ENCODE measurements around the gene RAB26. TPM values are rescaled to one million over a fixed set of nuclear protein-coding genes. Genes with fewer than 3 reads are reported as not detected.
A peak's percentile ranks its signal among the peaks of the same experiment; 100 is the strongest.
"Not testable (repeated sequence)": the region's sequence is repeated elsewhere in the genome, so short reads cannot be mapped to it uniquely, and the experiment has no call there.

The RAB26 gene
- total RNA-seq, 1 donor from 2014 or later: not detected

DNA sequence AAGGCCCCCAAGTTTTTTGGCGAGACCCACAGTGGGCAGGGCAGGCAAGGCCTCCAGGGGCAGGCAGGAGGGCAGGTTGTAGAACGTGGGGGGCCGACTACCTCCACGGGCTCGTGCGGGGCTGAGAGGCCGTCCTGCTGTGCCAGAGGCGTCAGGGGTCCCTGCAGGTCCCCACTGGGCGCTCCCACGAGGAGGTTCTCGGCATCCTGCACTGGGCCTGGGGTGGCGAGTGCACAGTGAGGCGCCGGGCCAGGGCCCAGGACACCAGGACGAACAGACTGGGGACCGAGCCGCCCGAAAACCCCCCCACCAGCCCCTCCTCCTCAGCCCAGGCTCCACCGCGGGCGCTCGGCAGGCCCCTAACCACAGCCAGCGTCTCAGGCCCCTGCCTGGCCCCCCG is 32.0 kb upstream of the RAB26 start:
- not testable (repeated sequence) for DNase-seq (ENCODE audit: low spot score)

DNA sequence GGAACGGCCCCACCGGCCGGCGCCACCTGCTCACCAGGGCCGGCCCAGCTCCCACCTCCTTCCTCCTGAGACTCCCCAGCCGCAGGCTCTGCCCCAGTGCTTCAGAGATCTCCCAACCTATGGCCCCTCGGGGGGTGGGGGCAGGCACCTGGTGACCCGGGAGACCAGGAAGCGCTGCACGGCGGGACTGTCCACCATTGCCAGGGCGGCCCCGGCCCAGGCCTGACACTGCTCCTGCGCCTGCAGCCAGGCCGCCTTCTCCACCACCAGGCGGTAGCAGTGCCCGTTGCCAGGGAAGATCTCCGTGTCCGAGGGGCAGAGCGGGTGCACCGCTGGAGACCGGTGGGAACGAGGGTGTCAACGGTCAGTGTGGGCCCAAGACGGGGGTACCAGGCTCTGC is 31.1 kb upstream of the RAB26 start:
- not testable (repeated sequence) for DNase-seq (ENCODE audit: low spot score)

DNA sequence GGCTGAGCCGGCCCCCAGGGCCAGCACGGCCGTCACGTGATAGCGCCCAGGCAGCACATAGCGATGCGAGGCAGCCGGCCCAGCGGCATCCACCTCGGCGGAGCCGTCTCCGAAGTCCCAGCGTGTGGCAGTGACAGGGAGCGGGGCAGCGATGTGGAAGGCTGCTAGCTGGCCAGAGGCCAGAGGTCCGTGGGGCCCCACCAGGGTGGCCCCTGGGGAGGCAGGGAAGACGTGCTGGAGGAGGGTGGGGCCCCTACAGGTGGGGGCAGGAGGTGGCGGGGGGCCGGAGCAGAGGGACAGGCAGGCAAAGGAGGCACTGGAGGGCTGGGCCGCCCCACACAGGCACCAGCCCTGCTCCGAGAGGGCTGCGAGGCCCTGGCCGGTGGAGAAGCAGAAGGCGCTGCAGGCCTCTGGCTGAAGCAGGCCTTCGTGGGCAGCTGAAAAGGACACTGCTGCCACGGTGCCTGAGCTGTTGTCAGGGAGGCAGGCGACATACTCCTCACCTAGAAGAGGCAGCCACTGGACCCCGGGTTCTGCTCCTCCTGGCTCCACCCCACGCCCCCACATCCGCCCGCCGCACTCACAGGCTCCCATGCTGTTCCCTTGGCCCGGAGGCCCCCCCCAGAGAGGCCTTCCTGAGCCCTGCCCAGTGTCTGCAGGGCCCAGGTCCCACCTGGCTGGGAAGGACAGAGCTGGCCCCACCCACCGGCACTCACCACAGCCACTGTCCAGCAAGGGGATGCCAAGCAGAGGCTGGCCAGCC is 30.3 kb upstream of the RAB26 start:
- DNase-seq (ENCODE audit: low spot score): not testable (repeated sequence)

DNA sequence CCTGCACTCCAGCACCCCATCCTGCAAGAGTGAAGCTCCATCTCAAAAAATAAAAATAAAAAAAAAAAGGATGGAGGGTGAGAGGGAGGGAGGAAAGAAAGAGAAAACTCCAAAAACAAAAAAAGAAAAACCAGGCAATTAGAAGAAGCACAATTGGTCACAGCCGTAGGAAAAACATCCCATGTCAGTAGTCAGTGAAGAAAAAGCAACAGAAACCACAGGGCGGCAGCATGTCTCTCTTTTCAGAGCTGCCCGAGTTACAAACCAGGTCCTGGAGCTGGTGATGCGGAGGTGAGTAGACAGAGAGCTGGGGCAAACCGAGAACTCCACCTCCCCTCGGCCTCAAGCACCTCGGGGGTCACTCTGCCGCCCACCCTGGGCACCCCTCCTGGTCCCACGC is 27.1 kb upstream of the RAB26 start:
- not testable (repeated sequence) for DNase-seq (ENCODE audit: low spot score)

DNA sequence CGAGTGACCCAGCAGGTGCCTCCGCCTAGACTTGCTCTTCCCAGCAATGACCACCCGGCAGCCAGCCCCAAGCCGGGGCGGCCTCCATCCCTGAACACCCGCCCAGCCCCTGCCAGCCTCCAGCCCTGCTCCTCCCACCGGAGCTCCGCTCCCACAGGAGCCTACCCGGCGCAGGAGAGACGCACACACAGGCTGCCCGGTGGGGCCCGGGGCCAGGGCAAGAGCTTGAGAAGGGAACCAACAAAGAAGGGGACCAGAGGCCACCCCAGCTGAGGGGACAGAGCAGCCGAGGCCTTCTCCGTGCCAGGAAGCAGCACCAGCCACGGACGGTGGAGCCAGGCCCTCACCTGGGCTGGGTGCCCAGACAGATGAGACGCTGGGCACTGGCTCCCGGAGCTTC is 26.6 kb upstream of the RAB26 start:
- no peak for DNase-seq (ENCODE audit: low spot score)

DNA sequence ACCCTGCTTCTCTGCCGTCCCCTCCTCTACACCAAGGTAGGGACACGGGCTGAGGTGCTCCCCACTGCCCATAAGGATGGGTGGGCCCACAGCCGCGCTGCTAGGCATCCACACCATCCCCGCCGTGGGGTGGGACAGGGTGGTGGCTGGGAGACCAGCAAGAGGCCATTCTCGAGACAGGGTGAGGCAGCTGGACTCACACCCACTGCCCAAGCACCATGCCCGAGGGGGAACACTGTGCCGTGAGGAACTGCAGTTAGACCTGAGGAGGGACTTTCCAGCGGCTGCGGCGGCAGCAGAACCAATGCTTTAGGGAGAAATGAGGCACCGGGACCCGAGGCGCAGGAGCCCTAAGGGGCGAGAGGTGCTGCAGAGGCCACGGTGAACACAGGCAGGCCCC is 26.0 kb upstream of the RAB26 start:
- DNase-seq (ENCODE audit: low spot score): no peak

DNA sequence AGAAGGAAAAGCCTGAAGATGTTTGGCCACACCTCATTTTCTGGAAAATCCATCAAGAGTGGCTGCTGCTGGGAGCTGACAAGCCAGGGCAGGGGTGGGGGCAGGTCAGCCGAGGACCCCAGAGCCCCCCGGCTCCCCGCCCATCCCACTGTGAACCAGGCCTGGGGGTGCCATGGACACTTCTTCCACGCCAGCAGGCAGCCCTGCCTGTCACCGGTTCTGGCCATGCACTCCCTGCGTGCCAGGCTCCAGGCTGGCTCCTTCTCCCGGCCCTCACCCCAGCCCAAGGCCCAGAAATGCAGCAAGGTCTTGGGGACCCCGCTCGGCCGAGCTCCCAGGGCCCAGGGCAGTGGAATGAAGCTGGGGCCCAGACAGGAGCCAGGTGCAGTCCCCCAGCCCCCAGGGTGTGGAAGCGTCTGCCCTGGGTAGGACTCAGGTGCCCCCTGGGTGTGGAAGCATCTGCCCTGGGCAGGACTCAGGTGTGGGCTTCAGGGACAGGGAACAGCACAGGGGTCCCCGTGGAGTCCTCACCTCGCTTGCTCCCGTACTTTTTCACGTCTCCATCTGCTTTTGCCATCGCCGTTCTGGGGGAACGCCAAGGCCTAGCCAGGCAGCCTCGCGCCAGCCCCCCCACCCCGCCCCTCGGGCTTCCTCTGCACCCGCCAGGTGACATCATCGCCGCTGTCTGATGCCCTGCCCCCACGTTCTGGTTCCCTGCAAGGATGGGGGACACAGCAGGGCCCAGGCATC is 25.3 kb upstream of the RAB26 start:
- DNase-seq (ENCODE audit: low spot score): not testable (repeated sequence)

DNA sequence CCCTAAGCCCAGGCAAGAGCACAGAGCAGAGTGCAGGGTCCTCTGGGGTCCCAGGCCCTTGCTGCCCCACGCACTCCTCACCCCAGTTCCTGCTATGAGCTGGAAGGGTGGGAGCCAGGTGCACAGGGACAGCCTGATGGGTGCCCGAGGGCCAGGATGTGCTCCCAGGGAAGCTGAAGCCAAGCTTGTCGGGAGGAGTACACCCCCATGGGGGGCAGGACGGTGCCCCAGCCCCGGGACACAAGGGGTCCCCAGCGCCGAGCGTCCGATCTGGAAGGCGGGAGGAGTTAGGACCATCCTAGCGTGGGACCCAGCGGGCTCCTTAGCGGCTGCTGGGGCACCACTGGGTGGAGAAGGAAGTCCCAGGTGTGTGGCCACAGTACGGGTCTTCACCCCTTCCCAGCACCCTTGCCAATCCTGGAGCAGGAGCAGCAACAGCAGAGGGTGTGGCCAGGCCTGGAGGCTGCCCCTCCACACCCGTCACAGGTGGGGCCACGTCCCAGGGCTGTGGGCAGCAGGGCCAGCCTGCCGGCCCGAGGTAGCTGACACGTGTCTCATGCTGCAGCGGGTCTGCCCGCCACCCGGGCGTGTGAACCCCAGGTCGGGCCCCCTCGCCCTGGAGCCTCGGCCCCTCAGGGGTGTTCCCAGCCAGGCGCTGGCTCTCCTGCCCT is 24.6 kb upstream of the RAB26 start:
- DNase-seq (ENCODE audit: low spot score): not testable (repeated sequence)

DNA sequence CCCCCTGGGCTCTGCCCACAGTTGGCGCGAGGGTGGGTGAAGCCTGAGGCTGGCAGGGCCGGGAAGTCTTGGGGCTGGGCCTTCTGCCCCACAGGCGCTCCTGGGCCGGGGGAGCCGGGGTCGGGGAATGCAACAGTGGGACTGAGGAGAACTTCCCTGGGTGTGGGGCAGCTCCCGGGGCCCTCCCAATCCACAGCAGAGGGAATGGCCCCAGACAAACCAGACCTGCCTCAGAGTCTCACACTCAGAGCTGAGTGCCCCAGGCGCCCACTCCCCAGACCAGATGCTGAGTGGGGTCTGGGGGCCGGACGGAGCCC is 24.1 kb upstream of the RAB26 start:
- not testable (repeated sequence) for DNase-seq (ENCODE audit: low spot score)

DNA sequence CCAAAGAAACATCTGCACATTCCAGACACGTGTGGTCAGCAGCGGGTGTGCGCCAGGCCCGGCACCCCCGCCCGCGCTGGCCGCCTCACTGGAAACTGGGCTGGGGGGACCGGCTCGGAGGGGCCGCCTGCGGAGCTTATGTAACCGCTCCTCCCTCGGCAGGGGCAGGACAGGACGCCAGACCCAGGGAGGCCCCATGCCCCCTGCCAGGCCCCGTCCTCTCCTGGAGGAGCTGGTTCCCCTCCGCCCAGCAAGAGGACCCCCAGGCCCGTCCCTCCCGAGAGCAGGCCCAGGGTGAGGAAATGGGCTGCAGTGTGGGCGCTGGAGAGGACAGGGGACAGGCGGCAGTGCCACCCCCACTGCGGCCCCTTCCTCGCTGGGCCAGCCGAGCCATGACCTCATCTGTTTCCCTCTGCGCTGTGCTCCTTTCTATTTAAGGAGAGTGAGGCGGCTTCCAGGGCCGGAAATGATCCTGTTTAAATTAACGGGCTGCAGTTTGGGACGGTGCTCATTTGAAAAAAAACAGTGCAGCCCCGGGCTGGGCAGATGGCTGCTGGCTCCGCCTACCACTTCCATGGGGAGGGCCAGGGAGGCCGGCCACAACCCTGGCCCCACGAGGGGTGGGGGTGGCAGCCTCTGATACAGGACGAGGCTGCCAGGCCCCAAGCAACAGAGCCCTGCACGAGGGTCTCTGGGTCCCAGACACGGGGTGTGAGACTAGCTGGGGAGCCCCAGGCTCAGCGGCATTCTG is 23.6 kb upstream of the RAB26 start:
- DNase-seq (ENCODE audit: low spot score): not testable (repeated sequence)

DNA sequence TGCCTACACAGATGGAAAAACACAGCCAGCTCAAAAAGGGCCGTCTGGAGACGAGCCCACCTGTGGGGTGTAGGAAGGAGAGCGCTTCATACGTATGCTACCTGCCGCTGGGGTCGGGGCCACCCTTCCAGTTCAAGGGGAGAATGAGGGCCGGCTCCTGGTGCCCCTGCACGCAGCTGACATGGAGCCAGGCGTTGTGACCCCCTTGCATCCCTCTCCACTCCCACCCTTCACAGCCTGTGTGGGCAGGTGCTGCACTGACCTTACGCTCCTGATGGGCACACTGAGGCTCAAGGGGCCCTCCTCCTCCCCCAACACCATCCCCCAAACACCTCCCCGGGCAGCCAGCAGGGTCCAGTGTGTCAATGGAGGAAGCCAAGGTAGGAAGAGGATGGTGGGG is 22.8 kb upstream of the RAB26 start:
- not testable (repeated sequence) for DNase-seq (ENCODE audit: low spot score)

DNA sequence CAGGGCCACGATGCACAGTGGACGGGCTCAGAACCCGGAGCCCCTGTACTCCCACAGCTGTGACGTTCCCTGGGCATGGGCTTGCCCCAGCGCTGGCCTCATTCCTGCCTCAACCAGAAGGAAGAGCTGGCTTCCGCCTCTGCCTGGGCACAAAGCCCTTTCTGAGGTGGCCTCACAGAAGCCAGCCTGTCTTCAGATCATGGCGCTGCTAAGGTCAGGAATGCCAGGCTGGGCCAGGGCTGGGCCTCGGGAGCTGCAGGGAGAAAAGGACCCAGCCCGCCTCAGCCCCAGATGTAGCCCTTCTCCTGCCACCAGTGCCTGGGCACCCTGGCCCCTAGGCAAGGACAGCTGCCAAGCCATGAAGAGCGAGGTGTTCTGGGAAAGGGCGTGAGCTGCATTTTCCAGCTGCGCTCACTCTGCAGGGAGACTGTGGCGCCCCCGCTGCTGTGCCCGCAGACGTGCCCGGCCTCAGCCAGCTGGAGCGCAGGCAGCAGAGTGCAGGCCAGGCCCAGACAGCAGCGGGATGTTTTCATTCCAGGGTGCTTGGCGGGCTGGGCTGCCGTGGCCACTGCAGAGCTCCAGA is 22.2 kb upstream of the RAB26 start:
- DNase-seq (ENCODE audit: low spot score): not testable (repeated sequence)

DNA sequence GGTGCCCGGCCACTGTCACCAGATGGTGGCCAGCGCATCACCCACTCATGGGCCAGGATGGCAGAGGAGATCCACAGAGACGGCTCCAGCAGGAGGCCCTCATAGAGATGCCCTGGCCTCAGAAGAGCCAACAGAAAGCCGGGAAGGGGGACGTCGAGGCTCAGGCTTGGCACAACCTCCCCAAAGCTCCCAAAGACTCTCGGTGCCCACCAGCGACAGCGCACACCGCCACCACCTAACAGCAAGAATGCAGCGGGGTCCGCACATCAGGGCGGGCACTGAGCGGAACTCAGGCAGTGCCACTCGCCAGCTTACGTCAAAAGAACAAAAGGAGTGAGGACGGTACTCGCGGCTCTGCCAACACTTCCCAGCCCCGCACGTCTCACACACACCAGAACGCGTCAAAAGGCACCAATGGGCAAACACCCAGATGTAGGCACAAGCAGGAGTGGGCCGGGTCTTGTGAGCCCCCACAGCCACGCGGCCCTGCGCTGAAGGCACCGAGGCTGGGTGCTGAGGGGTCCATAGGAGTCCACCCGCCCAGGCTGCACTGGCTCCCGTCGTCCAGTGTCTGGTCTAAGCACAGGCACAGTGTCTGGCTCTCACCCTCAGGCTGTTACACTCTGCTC is 21.4 kb upstream of the RAB26 start:
- DNase-seq (ENCODE audit: low spot score): not testable (repeated sequence)

DNA sequence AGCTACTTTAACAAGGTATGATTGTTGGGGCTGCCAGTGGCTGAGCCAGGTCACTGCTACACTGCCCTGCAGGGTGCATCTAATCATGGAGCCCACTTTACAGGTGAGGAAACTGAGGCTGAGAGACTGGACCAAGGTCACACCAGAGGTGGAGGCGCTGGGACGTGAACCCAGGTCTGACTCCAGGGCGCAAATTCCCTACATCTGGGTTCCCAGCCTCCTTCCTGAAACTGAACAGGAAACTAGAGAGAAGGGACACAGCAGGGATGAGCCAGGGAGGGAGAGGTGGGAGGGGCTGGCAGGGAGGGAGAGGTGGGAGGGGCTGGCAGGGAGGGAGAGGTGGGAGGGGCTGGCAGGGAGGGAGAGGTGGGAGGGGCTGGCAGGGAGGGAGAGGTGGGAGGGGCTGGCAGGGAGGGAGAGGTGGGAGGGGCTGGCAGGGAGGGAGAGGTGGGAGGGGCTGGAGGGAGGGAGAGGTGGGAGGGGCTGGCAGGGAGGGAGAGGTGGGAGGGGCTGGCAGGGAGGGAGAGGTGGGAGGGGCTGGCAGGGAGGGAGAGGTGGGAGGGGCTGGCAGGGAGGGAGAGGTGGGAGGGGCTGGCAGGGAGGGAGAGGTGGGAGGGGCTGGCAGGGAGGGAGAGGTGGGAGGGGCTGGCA is 20.7 kb upstream of the RAB26 start:
- DNase-seq (ENCODE audit: low spot score): not testable (repeated sequence)

DNA sequence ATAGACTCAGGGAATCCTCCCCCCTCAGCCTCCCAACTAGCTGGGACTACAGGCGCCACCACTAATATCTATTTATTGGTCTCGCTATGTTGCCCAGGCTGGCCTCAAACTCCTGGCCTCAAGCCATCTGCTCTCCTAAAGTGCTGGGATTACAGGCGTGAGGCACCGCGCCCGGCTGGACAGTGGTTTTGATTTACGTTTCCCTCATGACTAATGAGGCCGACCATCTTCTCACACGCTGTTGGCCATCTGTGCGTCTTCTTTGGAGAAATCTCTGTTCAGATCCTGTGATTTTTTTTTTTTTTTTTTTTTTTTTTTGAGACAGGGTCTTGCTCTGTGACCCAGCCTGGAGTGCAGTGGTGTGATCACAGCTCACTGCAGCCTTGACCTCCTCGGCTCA is 19.2 kb upstream of the RAB26 start:
- not testable (repeated sequence) for DNase-seq (ENCODE audit: low spot score)

DNA sequence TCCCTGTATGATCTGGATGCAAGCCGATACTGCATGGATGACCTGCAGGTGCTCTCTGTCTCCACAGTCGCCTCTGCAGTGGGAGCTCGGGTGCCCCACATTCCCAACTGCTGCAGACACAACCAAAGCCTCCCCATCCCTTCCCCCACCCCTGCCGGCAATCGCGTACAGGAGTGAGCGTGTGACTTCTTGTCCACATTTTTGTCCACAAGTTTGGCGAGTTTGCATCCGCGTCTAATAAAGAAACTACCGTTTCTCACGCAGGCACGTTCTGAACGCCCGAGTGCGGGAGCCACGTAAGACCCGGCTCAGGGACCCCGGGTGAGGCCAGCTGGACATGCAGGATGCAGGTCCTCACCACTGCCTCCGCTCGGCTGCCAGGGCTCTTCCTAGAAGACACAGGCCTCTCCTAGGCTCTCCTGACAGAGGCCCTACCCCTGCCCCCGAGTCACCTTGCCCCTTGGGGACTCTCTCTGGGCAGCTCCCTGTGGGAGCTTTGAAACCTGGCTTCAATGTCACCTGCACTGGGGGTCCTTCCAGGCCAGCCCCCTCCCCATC is 18.5 kb upstream of the RAB26 start:
- not testable (repeated sequence) for DNase-seq (ENCODE audit: low spot score)

DNA sequence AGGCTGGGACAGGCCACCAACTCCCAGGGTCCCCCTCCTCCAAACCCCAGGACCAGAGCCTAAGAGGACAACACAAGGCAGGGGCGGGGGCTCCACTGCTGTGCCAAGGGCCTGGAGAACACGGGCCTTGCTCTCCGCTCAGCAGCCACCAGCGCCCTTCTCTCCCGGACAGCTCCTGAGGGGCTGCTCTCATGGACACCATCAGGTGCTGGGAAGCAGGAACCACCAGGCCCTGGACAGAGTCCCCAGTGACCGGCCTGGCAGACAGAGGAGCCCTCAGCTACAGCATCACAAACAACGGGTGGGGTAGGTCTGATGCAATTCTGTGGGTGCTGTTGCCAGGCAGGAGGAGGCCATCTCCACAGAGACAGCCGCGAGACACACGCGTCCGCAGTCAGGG is 14.6 kb upstream of the RAB26 start:
- not testable (repeated sequence) for DNase-seq (ENCODE audit: low spot score)

DNA sequence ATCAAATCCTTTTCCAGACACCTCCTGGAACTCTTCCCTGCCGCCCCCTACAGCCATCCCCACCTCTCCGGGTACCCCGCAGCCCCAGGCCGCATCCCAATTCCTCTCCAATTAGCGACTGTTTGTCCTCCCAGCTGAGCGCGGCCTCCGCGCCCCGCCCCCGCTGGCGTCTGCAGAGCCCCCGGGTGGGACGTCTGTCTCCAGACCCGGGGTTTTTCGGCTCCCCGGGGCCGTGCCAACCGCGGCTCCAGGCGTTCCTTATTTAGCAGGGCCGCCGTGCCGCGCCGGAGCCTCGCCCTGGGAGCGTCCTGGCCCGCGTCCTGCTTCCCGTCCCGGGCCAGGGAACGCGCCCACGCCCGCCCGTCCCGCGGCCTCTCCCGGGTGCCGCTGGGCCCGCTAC is 13.4 kb upstream of the RAB26 start:
- DNase-seq (ENCODE audit: low spot score): not testable (repeated sequence)

DNA sequence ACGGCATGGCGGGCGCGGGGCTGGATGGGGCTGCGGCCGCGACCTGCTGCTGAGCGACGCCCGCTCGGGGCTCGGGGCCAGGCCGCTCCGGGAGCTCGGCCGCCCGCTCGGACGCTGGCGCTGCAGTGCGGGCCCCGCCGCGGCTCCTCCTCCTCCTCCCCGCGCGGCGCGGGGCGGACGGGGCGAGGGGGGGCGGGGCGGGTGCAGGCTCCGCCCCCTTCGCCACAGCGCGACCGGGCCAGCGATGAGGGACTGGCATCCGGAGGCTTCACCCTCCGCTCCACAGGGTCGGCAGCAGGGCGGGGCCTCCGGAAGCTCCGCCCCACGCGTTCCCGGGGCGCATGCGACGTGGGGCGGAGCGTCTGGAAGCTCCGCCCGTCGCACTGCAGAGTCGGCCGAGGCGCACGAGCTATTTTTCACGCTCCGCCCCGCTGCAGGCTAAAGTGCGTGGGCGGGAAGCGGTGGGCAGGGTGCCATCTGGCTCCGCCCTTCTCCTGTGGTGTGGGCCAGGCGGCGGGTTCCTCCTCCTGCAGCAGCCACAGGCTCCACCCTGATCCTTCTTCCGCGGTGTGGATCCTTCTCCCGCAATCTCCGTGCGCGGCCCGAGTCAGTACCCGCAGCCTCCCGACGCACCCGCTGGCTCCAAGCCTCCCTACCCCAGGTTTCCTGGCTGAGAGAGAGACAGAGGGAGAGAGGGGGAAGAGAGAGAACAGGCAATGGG is 12.5 kb upstream of the RAB26 start, which contains the start of gene PKD1:
TSS of gene PKD1 (minus strand) at position 129 of the 721 bp plus-strand sequence. CDS start 209 bp downstream, outside the sequence.
- peak; percentile 99 for DNase-seq (ENCODE audit: low spot score)
